ENCODE data around the gene ENOSF1. TPM values are rescaled to one million over a fixed set of nuclear protein-coding genes. Genes with fewer than 3 reads are reported as not detected.

The ENOSF1 gene
- total RNA-seq, 4 donors from 2014 or later, result 57.5 to 192 (median 101) TPM

GRCh38 chr18:668260-668659 lies 44.2 kb downstream of the ENOSF1 start:
- WGBS, 2 donors, result 75 to 83% methylated on average over 1 of the region's 1 CpG
- Histone ChIP-seq H3K9me3 (no peaks in the 10 kb centered on the region), H3K4me1 (no peaks in the 10 kb centered on the region), H3K27me3 (no peaks in the 10 kb centered on the region), H3K27ac (no peak overlapping the region), H3K4me3 (replicated peaks in 1 of 3) (no peak overlapping the region), H3K36me3 (peaks cover 4 to 26% of the 10 kb centered on the region in 2 donors)
- TF ChIP-seq CTCF (IDR thresholded peaks at IDR 0.05) (no peak), POLR2A (IDR thresholded peaks at IDR 0.05) (no peak)
- no peak for DNase-seq
- intact Hi-C loops (cut with DNase I), result no loop called here

- WGBS, 2 donors, result 95% methylated on average over 3 of the region's 3 CpGs
- H3K4me3 ChIP-seq (replicated peaks in 1 of 3), result no peak overlapping the region
- H3K4me1 ChIP-seq, result no peaks in the 10 kb centered on the region
- H3K27ac ChIP-seq, result no peak overlapping the region
- TF ChIP-seq POLR2A (IDR thresholded peaks at IDR 0.05) (no peak), CTCF (IDR thresholded peaks at IDR 0.05) (no peak)
- no peak for DNase-seq
- H3K27me3 ChIP-seq, result no peaks in the 10 kb centered on the region
- intact Hi-C loops (cut with DNase I), result no loop called here
- H3K36me3 ChIP-seq, result peaks cover 4 to 16% of the 10 kb centered on the region in 2 donors
- H3K9me3 ChIP-seq, result no peaks in the 10 kb centered on the region
Measured at GRCh38 chr18:666628-667027, 45.8 kb downstream of the ENOSF1 start.

- DNase-seq, result no peak
- Histone ChIP-seq H3K9me3 (no peaks in the 10 kb centered on the region), H3K27me3 (no peaks in the 10 kb centered on the region), H3K36me3 (peaks cover 4 to 11% of the 10 kb centered on the region in 2 donors), H3K4me3 (replicated peaks in 1 of 3) (no peak overlapping the region), H3K27ac (no peak overlapping the region), H3K4me1 (no peaks in the 10 kb centered on the region)
- intact Hi-C loops (cut with DNase I), result no loop called here
- 88 to 90% methylated on average over 8 of the region's 8 CpGs for WGBS, 2 donors
- TF ChIP-seq POLR2A (IDR thresholded peaks at IDR 0.05), result no peak
- no peak for TF ChIP-seq CTCF (IDR thresholded peaks at IDR 0.05)
Measured at GRCh38 chr18:666177-666576, 46.3 kb downstream of the ENOSF1 start.

GRCh38 chr18:662197-662596 lies 50.2 kb downstream of the ENOSF1 start:
- Histone ChIP-seq H3K36me3 (no peaks in the 10 kb centered on the region), H3K27ac (no peak overlapping the region), H3K4me1 (peaks cover 0 to 5% of the 10 kb centered on the region in 2 donors), H3K27me3 (no peaks in the 10 kb centered on the region), H3K9me3 (no peaks in the 10 kb centered on the region), H3K4me3 (replicated peaks in 1 of 3) (no peak overlapping the region)
- no peak for TF ChIP-seq POLR2A (IDR thresholded peaks at IDR 0.05)
- no peak for TF ChIP-seq CTCF (IDR thresholded peaks at IDR 0.05)
- WGBS, 2 donors, result 98 to 99% methylated on average over 4 of the region's 4 CpGs
- DNase-seq, result no peak
- intact Hi-C loops (cut with DNase I), result no loop called here

- intact Hi-C loops (cut with DNase I), result no loop called here
- 96 to 97% methylated on average over 6 of the region's 6 CpGs for WGBS, 2 donors
- Histone ChIP-seq H3K27ac (no peak overlapping the region), H3K4me1 (peaks cover 0 to 5% of the 10 kb centered on the region in 2 donors), H3K4me3 (replicated peaks in 1 of 3) (no peak overlapping the region), H3K27me3 (no peaks in the 10 kb centered on the region), H3K36me3 (no peaks in the 10 kb centered on the region), H3K9me3 (no peaks in the 10 kb centered on the region)
- DNase-seq, result no peak
- TF ChIP-seq POLR2A (IDR thresholded peaks at IDR 0.05) (no peak), CTCF (IDR thresholded peaks at IDR 0.05) (no peak)
Measured at GRCh38 chr18:659597-659996, 52.8 kb downstream of the ENOSF1 start.

Measured in thyroid gland (tissue), 4 donors.